LoVo (cell line): ENCODE results near the gene SPAG16.
A peak's percentile ranks its signal among the peaks of the same experiment; 100 is the strongest.
"Not testable (repeated sequence)": the region's sequence is repeated elsewhere in the genome, so short reads cannot be mapped to it uniquely, and the experiment has no call there.

ENCODE experiments used
- DNase-seq: peaks from one replicate; pipeline ENCODE4 v3.0.0-alpha.2; 2016; ENCODE audit warnings: low spot score

SPAG16 gene

GRCh38 chr2:213274143-213274542 lies 10.1 kb upstream of the SPAG16 start:
- no peak for DNase-seq

GRCh38 chr2:213275265-213275664 lies 9.0 kb upstream of the SPAG16 start:
- DNase-seq: no peak

GRCh38 chr2:213277134-213277533 lies 7.1 kb upstream of the SPAG16 start:
- not testable (repeated sequence) for DNase-seq

- no peak for DNase-seq
Measured at GRCh38 chr2:213279116-213279620, 5.1 kb upstream of the SPAG16 start.

- no peak for DNase-seq
Measured at GRCh38 chr2:213279971-213280370, 4.3 kb upstream of the SPAG16 start.

- DNase-seq: no peak
Measured at GRCh38 chr2:213281156-213281555, 3.1 kb upstream of the SPAG16 start.

- no peak for DNase-seq
Measured at GRCh38 chr2:213285404-213285803, 1.1 kb downstream of the SPAG16 start.

GRCh38 chr2:213286161-213286560 lies 1.9 kb downstream of the SPAG16 start:
- no peak for DNase-seq

GRCh38 chr2:213288913-213289700 lies 4.8 kb downstream of the SPAG16 start:
- DNase-seq: no peak

GRCh38 chr2:213290501-213290900 lies 6.2 kb downstream of the SPAG16 start:
- no peak for DNase-seq

GRCh38 chr2:213296270-213296669 lies 12.0 kb downstream of the SPAG16 start:
- no peak for DNase-seq

GRCh38 chr2:213306316-213306942 lies 22.2 kb downstream of the SPAG16 start:
- DNase-seq: no peak

GRCh38 chr2:213315168-213315876 lies 31.1 kb downstream of the SPAG16 start:
- no peak for DNase-seq

- DNase-seq: peak; percentile 15
Measured at GRCh38 chr2:213316001-213316735, 31.9 kb downstream of the SPAG16 start.

- no peak for DNase-seq
Measured at GRCh38 chr2:213317929-213318328, 33.7 kb downstream of the SPAG16 start.

GRCh38 chr2:213320604-213321003 lies 36.3 kb downstream of the SPAG16 start:
- no peak for DNase-seq

GRCh38 chr2:213336253-213336770 lies 52.0 kb downstream of the SPAG16 start:
- DNase-seq: no peak

GRCh38 chr2:213353419-213353818 lies 69.2 kb downstream of the SPAG16 start:
- DNase-seq: no peak

- no peak for DNase-seq
Measured at GRCh38 chr2:213376644-213377043, 92.4 kb downstream of the SPAG16 start.

GRCh38 chr2:213407027-213407426 lies 122.8 kb downstream of the SPAG16 start:
- not testable (repeated sequence) for DNase-seq

- not testable (repeated sequence) for DNase-seq
Measured at GRCh38 chr2:213408426-213409070, 124.3 kb downstream of the SPAG16 start.
